NCI-H2196 (cell line): ENCODE measurements around the gene GNRH2.
"Not testable (repeated sequence)": the region's sequence is repeated elsewhere in the genome, so short reads cannot be mapped to it uniquely, and the experiment has no call there.

Experiments
- DNase-seq: peaks from one replicate; lab custom pipeline; 2025; ENCODE audit not compliant: unreplicated experiment; lab: John Stamatoyannopoulos, UW

Gene GNRH2

GRCh38 chr20:3041854-3042409 lies 1.5 kb upstream of the GNRH2 start:
- no peak for DNase-seq

- no peak for DNase-seq
Observed at GRCh38 chr20:3042625-3043024, 797 bp upstream of the GNRH2 start.

- no peak for DNase-seq
Observed at GRCh38 chr20:3044336-3044965, 1.0 kb downstream of the GNRH2 start.

GRCh38 chr20:3045042-3045815 lies 1.8 kb downstream of the GNRH2 start:
- peak; percentile 84 for DNase-seq

- DNase-seq = peak; percentile 91
Observed at GRCh38 chr20:3045816-3046676, 2.6 kb downstream of the GNRH2 start, which contains the start of gene MRPS26. Gene MRPS26, plus strand, starts transcription at chr20:3046052. Its CDS starts 17 bp downstream, at chr20:3046069.

GRCh38 chr20:3046677-3047462 lies 3.4 kb downstream of the GNRH2 start:
- DNase-seq = peak; percentile 33

- no peak for DNase-seq
Observed at GRCh38 chr20:3047486-3048419, 4.3 kb downstream of the GNRH2 start.

- DNase-seq = no peak
Observed at GRCh38 chr20:3051385-3052019, 8.1 kb downstream of the GNRH2 start.

GRCh38 chr20:3059489-3059888 lies 16.1 kb downstream of the GNRH2 start:
- no peak for DNase-seq

GRCh38 chr20:3064119-3064518 lies 20.7 kb downstream of the GNRH2 start:
- DNase-seq = not testable (repeated sequence)

GRCh38 chr20:3067139-3068014 lies 24.0 kb downstream of the GNRH2 start:
- DNase-seq = no peak

- DNase-seq = no peak
Observed at GRCh38 chr20:3068075-3068474, 24.7 kb downstream of the GNRH2 start.

- peak; percentile 54 for DNase-seq
Observed at GRCh38 chr20:3068986-3069900, 25.8 kb downstream of the GNRH2 start.

- no peak for DNase-seq
Observed at GRCh38 chr20:3070725-3071124, 27.3 kb downstream of the GNRH2 start.

- no peak for DNase-seq
Observed at GRCh38 chr20:3071266-3071609, 27.8 kb downstream of the GNRH2 start.

- DNase-seq = no peak
Observed at GRCh38 chr20:3071610-3072529, 28.4 kb downstream of the GNRH2 start, which contains the start of gene OXT. Gene OXT, plus strand, starts transcription at chr20:3071620. Its CDS starts 36 bp downstream, at chr20:3071656.
